ENCODE measurements around the gene RPP40. TPM values are rescaled to one million over a fixed set of nuclear protein-coding genes. Genes with fewer than 3 reads are reported as not detected.

Gene RPP40
- total RNA-seq, 1 experiment from 2014 or later: 24.2 TPM

DNA sequence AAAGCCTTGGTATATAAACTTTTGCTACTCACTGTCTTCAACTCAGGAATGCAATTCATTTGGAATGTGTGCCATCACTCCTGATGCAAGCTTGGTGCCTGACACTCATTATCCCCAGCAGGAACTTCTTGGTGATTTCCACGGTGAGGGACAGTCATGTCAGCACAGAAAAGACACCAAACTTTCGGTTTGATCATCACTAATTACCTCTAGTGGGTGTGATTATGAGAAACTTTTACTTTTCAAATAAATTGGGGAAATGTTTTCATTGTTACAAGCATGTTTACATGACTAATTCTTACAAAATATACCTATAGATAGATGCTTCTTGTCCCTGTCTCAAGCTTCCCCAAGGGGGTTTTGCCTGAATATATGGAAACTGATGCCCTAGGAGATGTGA, 40.9 kb downstream of the RPP40 start:
- Histone ChIP-seq H3K4me3 (no peak overlapping the region), H3K36me3 (no peaks in the 10 kb centered on the region), H3K27me3 (no peaks in the 10 kb centered on the region), H3K9me3 (no peaks in the 10 kb centered on the region)
- DNase-seq: no peak

DNA sequence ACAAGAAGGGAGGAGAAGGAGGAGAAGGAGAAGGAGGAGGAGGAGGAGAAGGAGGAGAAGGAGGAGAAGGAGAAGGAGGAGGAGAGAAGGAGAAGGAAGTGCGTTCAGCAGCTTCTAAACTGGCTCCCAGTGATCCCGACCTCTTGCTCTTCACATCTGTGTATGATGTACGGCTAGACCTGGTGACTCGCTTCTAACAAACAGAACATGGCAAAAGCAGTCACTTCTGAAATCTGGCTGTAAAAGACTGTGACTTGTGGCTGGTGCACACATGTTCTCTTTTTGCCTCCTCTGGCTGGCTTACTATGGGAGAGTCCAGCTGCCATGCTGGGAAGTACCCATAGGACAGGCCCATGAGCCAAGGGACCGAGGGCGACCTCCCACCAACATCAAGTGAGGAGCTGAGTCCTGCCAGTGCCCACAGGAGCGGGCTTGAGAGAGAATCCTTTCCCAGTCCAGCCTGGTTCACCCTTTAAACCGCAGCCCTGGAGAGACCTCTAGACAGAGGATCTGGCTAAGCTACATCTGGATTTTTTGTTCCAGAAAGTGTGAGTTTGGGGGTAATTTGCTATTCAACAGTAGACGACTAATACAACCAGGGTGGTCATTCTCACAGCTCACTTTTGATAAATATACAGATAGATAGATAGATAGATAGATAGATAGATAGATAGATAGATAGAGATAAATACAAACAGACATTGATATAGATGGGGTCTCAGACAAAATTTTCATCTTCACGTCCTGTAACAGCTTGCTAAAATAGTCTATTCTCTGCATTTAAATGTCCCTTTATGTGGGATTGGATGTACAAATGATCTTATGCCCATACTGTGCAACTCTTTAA, 42.3 kb downstream of the RPP40 start:
- H3K27me3 ChIP-seq: no peaks in the 10 kb centered on the region
- H3K4me3 ChIP-seq: no peak overlapping the region
- no peak for DNase-seq

GRCh38 chr6:4958624-4959023, 45.2 kb downstream of the RPP40 start:
- no peaks in the 10 kb centered on the region for H3K27me3 ChIP-seq
- no peaks in the 10 kb centered on the region for H3K9me3 ChIP-seq
- 0 out of 2 replicates have a peak, but pooled peaks cover 2% of the 10 kb centered on the region for H3K36me3 ChIP-seq
- H3K4me3 ChIP-seq: no peak overlapping the region
- no peak for DNase-seq

More for the DNA sequence above, 42.3 kb downstream of the RPP40 start:
- no peaks in the 10 kb centered on the region for H3K36me3 ChIP-seq
- no peaks in the 10 kb centered on the region for H3K9me3 ChIP-seq

DNA sequence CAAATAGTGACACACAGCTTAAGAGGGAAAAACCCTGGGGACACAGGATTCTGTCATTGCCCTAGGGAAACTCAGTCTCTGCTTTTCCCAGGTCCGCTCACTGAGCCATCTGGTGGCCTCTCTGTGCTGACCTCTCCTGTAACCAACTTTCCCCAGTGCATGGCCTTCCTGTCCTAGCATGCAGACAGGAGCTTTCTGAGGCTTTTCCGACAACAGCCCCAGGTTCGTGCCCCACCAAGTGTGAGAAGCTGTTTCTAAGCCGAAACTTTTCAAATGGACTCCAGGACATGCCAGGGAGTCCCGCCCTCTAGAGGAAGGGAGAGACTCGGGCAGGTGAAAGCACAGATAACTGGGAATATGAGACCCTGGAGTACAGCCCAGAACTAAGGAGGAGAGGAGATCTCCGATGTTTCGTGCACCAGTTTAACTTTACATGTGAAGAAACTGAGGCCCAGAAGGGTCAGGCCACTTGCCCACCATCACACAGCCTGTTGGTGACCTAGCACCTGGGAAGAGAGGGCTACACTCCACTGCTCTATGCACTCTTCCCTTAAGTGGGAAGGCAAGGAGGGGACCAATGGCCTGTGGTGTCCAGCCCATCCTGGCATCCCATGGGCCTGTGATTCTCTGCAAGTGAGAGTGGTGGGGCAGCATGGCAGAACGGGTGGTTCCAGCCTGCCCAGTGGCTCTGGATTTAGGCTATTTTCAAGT, 46.2 kb downstream of the RPP40 start:
- H3K36me3 ChIP-seq: 0 out of 2 replicates have a peak, but pooled peaks cover 2% of the 10 kb centered on the region
- H3K27me3 ChIP-seq: no peaks in the 10 kb centered on the region
- DNase-seq: no peak
- no peak overlapping the region for H3K4me3 ChIP-seq
- no peaks in the 10 kb centered on the region for H3K9me3 ChIP-seq

DNA sequence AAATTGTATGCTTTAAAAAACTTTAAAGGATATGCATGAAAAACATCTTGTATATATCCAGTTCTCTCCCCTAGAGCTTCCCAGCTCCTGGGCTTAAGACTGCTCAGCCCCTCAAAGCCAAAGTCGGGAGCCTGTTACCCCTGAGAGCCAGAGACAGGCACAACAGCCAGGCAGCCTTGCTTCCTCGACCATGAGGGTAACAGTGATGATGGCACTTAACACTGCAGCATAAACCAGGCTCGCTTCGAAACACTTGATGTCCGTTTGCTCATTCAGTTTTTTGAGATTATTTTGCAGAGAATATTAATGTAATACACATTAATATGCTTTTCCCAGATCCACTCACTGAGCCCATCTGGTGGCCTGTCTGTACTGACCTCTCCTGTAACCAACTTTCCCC, 47.2 kb downstream of the RPP40 start:
- DNase-seq: no peak
- Histone ChIP-seq H3K36me3 (0 out of 2 replicates have a peak, but pooled peaks cover 2% of the 10 kb centered on the region), H3K27me3 (no peaks in the 10 kb centered on the region), H3K4me3 (no peak overlapping the region), H3K9me3 (no peaks in the 10 kb centered on the region)

DNA sequence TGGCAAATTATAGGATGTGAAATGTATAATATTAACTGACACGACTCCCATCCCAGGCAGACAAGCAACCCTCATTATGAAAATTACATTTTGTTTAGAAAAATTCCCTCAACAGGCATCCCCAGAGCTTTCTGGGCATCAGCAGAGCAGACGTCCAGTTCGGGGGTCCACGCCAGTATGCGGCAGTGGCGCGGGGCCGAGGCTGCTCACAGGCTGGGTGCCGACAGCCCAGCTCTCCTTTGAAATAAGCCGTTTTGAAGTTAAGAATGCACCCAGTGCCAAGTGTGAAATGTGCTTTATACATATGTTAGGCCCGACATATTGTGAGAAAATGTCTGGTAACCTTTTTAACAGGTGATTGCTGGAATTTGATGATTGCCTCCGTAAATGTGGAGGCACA, 50.4 kb downstream of the RPP40 start:
- Histone ChIP-seq H3K27me3 (no peaks in the 10 kb centered on the region), H3K4me3 (no peak overlapping the region), H3K9me3 (no peaks in the 10 kb centered on the region), H3K36me3 (0 out of 2 replicates have a peak, but pooled peaks cover 2% of the 10 kb centered on the region)
- no peak for DNase-seq

DNA sequence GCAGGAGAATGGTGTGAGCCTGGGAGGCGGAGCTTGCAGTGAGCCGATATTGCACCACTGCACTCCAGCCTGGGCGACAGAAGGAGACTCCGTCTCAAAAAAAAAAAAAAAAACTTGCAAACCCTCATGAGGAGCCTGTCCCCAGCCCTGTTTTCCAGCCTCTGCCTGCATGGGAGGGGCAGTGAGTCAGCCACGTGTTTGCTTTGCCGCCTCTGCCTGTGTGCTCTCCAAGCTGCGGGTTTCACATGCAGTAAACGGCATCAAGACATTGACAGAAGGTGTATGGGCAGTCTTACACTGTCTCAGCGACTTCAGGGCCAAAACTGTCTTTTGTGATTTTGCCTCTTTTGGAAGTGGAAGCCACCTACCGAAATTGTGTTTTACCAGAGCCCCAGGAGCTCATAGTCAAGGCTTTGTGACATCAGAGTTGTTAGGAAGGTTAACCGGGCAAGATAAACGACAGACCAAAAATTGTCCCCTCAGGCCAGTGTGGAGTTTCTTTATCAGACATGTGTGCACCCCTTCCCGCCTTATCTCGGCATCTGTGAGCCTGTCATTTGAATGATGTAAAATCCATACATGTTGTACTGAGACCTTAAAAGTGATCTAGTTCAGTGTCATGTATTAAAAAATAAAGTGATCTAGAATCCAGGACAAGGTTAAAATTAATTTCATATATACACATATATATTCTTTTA, 52.9 kb downstream of the RPP40 start:
- no peak for DNase-seq
- H3K9me3 ChIP-seq: no peaks in the 10 kb centered on the region
- H3K36me3 ChIP-seq: no peaks in the 10 kb centered on the region
- H3K27me3 ChIP-seq: no peaks in the 10 kb centered on the region
- no peak overlapping the region for H3K4me3 ChIP-seq

- DNase-seq: no peak
- Histone ChIP-seq H3K27me3 (no peaks in the 10 kb centered on the region), H3K4me3 (no peak overlapping the region), H3K36me3 (no peaks in the 10 kb centered on the region), H3K9me3 (no peaks in the 10 kb centered on the region)
Measured at GRCh38 chr6:4950076-4950475, 53.8 kb downstream of the RPP40 start.

- Histone ChIP-seq H3K36me3 (no peaks in the 10 kb centered on the region), H3K27me3 (no peaks in the 10 kb centered on the region), H3K4me3 (no peak overlapping the region), H3K9me3 (no peaks in the 10 kb centered on the region)
- no peak for DNase-seq
Measured at GRCh38 chr6:4948781-4949450, 54.9 kb downstream of the RPP40 start.

DNA sequence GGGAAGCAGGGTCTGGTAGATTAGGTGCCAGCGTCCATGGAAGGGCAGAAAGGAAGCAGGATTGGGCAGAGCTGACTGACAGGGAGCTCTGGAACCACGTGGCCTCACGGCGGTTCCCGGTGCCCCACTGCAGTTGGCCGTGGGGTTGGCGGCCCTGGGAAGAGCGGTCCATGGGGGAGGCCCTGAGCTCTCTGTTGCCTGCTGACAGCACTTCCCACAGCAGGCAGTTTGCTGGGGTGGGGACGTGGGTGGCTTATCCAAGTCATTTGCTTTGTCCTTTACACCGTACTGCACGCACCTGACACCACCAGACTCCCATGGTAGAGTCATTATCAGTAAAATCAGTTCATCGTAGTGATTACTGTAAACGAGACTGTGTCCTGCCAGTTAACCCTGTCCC, 56.1 kb downstream of the RPP40 start:
- H3K36me3 ChIP-seq: no peaks in the 10 kb centered on the region
- no peaks in the 10 kb centered on the region for H3K27me3 ChIP-seq
- no peaks in the 10 kb centered on the region for H3K9me3 ChIP-seq
- no peak for DNase-seq
- H3K4me3 ChIP-seq: no peak overlapping the region

- DNase-seq: no peak
Measured at GRCh38 chr6:4946521-4946920, 57.3 kb downstream of the RPP40 start.

More at GRCh38 chr6:4946521-4946920, 57.3 kb downstream of the RPP40 start:
- Histone ChIP-seq H3K27me3 (no peaks in the 10 kb centered on the region), H3K4me3 (no peak overlapping the region), H3K36me3 (no peaks in the 10 kb centered on the region), H3K9me3 (no peaks in the 10 kb centered on the region)

Other genes starting within 250 kb of the RPP40 start
- gene CDYL, start 227.6 kb downstream of the RPP40 start, total RNA-seq (2014; rRNA removed; shearing (Covaris generic); ENCODE audit: low replicate concordance): 21.5 and 26.8 TPM in 2 replicates
- 0.16 TPM in 1 of 2 replicates, not detected in the other for gene PPP1R3G, start 81.3 kb upstream of the RPP40 start, total RNA-seq (2014; rRNA removed; shearing (Covaris generic); ENCODE audit: low replicate concordance)

Data from MG63 (cell line).